22Rv1 (cell line): ENCODE measurements around the gene COL18A1.

ENCODE experiments used
- H3K27ac ChIP-seq: fragments of 450-650 bp; 2 replicates; pipeline ENCODE4 v1.5.1; 2017
- ZFX ChIP-seq: fragments of 450-650 bp; IDR thresholded peaks from 2 replicates; pipeline ENCODE4 v1.6.1; 2017; ENCODE audit warnings: antibody characterized with exemption, borderline replicate concordance
- TF ChIP-seq, protein P1 (sequence below): fragments of 450-650 bp; IDR thresholded peaks from 2 replicates; pipeline ENCODE4 v1.5.1; 2017; ENCODE audit warnings: mild to moderate bottlenecking

Gene COL18A1

DNA sequence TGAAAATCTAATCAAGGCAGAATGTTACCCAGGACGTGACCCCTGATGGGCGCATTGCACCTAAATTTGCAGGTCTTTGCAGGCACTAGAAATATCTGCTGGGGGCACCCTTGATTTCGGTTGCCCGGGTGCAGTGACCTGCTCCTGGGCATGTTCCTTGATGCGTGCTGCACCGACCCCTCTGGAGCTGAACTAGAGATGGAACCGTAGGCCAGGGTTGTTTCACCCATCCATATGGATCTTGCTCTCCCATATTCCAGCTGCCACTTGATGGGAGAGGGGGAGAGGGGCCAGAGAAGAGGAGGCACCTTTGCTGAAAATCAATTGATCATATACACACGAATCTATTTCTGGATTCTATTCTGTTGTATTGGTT lies 8.4 kb upstream of the COL18A1 start:
- no peak overlapping the region for H3K27ac ChIP-seq
- TF ChIP-seq, protein P1, sequence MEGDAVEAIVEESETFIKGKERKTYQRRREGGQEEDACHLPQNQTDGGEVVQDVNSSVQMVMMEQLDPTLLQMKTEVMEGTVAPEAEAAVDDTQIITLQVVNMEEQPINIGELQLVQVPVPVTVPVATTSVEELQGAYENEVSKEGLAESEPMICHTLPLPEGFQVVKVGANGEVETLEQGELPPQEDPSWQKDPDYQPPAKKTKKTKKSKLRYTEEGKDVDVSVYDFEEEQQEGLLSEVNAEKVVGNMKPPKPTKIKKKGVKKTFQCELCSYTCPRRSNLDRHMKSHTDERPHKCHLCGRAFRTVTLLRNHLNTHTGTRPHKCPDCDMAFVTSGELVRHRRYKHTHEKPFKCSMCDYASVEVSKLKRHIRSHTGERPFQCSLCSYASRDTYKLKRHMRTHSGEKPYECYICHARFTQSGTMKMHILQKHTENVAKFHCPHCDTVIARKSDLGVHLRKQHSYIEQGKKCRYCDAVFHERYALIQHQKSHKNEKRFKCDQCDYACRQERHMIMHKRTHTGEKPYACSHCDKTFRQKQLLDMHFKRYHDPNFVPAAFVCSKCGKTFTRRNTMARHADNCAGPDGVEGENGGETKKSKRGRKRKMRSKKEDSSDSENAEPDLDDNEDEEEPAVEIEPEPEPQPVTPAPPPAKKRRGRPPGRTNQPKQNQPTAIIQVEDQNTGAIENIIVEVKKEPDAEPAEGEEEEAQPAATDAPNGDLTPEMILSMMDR = no peak

GRCh38 chr21:45397381-45397780 lies 7.6 kb upstream of the COL18A1 start:
- no peak overlapping the region for H3K27ac ChIP-seq
- TF ChIP-seq, protein P1 = no peak
- TF ChIP-seq ZFX = no peak

GRCh38 chr21:45401054-45401518 lies 3.9 kb upstream of the COL18A1 start:
- TF ChIP-seq ZFX = no peak

DNA sequence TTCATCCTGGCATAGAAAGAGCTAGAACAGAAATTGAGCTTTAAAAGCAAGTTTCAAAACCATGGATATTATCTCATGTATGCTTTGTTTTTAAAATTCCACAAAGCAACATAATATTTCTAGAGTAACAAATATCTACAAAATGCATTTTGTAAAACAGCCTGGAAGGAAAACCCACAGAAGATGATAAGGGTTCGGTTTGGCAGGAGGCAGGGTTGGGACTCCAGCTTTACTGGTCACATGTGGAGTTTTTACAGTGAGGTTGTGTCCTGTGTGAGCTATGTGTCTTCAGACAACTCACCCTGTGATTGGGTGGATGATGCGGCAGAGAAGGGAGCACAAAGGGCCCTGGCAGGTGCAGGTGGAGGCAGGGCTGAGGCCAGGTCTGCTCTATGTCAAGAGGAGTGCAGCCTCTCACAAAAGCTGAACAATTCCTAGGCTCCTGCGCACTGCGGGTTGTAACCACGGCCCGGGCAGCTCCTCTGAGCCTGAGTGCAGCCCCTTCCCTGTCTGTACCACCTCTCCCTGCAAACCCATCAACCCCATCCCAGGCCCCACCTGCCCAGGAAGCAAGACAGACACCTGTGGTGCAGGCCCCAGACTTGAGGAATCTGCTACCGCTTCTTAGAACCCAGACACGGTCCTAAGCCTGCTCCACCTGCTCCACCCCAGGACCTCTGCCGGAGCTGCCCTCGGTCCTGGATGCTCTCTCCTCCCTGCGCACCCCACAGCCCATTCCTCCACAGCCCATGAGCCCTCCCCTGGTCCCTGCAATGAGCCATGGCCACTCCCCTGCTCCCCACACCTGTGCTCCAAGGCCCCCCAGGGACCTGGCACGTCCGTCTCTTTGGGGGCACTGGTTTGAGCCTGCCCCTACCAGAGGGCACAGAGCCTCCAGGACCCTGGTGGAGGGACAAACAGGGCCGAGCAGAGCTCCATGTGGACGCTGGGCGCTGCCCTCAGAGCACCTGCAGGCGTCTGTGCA lies 2.8 kb upstream of the COL18A1 start:
- no peak for TF ChIP-seq ZFX
- TF ChIP-seq, protein P1 = no peak
- no peak overlapping the region for H3K27ac ChIP-seq

More at GRCh38 chr21:45401054-45401518, 3.9 kb upstream of the COL18A1 start:
- no peak overlapping the region for H3K27ac ChIP-seq

DNA sequence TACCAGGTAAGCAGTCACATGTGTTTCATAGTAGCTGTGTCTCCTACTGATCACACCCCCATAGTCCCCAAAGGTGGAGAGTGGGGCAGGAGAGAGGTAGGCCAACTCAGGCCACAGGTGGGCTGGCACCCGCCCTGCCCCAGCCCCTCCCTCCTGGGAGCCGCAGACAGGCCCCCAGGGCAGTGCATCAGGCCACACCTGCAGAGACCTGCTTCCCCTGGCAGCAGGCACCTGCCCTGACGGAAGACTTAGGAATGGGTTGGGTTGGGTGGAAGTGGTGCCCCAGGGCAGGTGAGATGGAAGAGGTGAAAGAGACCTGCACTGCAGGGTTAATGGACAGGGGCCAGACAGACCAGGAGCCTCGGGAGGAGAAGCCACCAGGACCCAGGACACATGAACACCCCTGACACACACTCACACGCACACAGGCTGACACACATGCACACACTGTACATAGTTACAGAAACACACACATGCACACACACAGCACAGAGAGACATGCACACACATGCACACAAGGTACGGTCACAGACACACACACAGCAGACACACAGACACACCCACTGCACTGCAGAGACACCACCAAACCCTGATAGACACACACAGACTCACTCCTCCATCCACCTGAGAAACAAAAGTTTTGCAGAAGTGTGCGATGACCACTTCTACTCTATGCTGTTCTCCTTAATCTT lies 1.7 kb upstream of the COL18A1 start:
- H3K27ac ChIP-seq = no peak overlapping the region
- TF ChIP-seq ZFX = no peak
- TF ChIP-seq, protein P1 = no peak

GRCh38 chr21:45403825-45404729 lies 888 bp upstream of the COL18A1 start:
- TF ChIP-seq ZFX = no peak
- TF ChIP-seq, protein P1 = no peak
- no peak overlapping the region for H3K27ac ChIP-seq

- H3K27ac ChIP-seq = no peak overlapping the region
- TF ChIP-seq ZFX = no peak
- TF ChIP-seq, protein P1 = no peak
These were observed 380 bp downstream of the COL18A1 start for GRCh38 chr21:45405271-45405818.
